Adrenal gland (tissue), 5 donors: ENCODE results near the gene KIR3DL1.

Source experiments
- POLR2A ChIP-seq, 2 donors: fragments of 450-650 bp; IDR thresholded peaks; one replicate each; pipeline ENCODE4 v1.6.1; 2017; ENCODE audit warnings: antibody characterized with exemption in 2 of 2, mild to moderate bottlenecking in 2 of 2, moderate library complexity in 1 of 2
- TF ChIP-seq, protein P1 (sequence below), 6 experiments: fragments of 450-650 bp in 4 of 6; fragments of 200-600 bp in 2 of 6; sonication (generic) in 1 of 6; IDR thresholded peaks; 1 replicate in 5 of 6; 2 replicates in 1 of 6; pipeline versions ENCODE4 v1.5.1 to v1.8.0; 2016 to 2021; ENCODE audit warnings: antibody characterized with exemption in 6 of 6, mild to moderate bottlenecking in 2 of 6, moderate library complexity in 1 of 6
- donor health status: DM: no; HTN: no; CAD: no.

GRCh38 chr19:54850930-54851329, 34.7 kb downstream of the KIR3DL1 start:
- TF ChIP-seq POLR2A (IDR thresholded peaks at IDR 0.05): no peak
- TF ChIP-seq, protein P1, sequence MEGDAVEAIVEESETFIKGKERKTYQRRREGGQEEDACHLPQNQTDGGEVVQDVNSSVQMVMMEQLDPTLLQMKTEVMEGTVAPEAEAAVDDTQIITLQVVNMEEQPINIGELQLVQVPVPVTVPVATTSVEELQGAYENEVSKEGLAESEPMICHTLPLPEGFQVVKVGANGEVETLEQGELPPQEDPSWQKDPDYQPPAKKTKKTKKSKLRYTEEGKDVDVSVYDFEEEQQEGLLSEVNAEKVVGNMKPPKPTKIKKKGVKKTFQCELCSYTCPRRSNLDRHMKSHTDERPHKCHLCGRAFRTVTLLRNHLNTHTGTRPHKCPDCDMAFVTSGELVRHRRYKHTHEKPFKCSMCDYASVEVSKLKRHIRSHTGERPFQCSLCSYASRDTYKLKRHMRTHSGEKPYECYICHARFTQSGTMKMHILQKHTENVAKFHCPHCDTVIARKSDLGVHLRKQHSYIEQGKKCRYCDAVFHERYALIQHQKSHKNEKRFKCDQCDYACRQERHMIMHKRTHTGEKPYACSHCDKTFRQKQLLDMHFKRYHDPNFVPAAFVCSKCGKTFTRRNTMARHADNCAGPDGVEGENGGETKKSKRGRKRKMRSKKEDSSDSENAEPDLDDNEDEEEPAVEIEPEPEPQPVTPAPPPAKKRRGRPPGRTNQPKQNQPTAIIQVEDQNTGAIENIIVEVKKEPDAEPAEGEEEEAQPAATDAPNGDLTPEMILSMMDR (IDR thresholded peaks at IDR 0.05): no peak
